GM12873 (cell line): ENCODE data around the gene DBT.

Source experiments
- TF ChIP-seq, protein P1 (sequence below): IDR thresholded peaks from 2 replicates; pipeline ENCODE4 v1.5.1; 2012; ENCODE audit warnings: low read depth, mild to moderate bottlenecking, moderate library complexity, low read length, control low read depth; ENCODE audit not compliant: insufficient read depth; ENCODE audit errors: missing control alignments

Gene DBT

DNA sequence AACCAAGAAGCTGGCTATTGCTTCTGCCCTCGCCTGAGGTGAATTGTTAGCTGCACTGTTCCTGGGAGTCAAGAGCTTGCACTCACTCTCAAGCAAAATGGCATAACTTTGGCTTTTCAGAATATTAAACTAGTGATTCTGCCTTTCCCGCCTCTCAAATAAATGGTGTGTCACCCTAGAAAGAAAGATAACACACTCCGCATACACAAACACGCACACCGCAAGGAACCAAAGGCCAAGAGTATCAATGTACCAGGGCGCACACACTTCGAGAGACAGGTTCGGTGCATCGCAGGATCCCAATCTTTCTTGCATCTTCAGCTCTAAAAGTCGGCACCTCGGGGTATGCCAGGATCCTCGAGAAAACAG is 15.9 kb upstream of the DBT start:
- TF ChIP-seq, protein P1, sequence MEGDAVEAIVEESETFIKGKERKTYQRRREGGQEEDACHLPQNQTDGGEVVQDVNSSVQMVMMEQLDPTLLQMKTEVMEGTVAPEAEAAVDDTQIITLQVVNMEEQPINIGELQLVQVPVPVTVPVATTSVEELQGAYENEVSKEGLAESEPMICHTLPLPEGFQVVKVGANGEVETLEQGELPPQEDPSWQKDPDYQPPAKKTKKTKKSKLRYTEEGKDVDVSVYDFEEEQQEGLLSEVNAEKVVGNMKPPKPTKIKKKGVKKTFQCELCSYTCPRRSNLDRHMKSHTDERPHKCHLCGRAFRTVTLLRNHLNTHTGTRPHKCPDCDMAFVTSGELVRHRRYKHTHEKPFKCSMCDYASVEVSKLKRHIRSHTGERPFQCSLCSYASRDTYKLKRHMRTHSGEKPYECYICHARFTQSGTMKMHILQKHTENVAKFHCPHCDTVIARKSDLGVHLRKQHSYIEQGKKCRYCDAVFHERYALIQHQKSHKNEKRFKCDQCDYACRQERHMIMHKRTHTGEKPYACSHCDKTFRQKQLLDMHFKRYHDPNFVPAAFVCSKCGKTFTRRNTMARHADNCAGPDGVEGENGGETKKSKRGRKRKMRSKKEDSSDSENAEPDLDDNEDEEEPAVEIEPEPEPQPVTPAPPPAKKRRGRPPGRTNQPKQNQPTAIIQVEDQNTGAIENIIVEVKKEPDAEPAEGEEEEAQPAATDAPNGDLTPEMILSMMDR = no peak

DNA sequence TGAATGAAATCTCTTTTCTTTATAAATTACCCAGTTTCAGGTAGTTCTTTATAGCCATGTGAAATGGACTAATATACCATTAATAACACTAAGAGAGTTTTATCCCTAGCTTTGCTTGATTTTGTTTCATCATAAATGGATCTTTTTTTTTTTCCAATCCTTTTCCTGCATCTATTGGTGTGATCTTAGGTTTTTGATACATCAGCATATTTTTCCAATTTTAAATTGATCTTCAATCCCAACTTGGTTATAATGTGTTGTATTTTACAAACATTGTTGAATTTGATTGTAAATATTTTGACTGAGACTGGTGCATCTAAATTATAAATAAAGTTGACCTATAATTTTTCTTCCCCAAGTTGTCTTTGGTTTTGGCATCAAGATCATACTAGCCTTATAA is 12.1 kb upstream of the DBT start:
- TF ChIP-seq, protein P1 = no peak

DNA sequence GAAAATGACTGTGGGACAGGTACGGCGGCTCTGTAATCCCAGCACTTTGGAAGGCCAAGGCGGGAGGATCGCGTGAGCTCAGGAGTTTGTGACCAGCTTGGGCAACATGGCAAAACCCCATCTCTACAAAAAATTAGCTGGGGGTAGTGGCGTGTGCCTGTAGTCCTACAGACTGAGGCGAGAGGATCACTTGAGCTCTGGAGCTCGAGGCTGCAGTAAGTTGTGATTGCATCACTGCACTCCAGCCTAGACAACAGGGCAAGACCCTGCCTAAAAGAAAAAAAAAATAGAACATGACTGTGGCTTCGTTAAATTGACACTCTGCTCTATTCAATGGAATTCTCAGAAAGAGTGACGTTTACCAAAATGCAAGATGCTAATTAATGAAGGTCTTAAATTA is 3.9 kb upstream of the DBT start:
- TF ChIP-seq, protein P1 = no peak

DNA sequence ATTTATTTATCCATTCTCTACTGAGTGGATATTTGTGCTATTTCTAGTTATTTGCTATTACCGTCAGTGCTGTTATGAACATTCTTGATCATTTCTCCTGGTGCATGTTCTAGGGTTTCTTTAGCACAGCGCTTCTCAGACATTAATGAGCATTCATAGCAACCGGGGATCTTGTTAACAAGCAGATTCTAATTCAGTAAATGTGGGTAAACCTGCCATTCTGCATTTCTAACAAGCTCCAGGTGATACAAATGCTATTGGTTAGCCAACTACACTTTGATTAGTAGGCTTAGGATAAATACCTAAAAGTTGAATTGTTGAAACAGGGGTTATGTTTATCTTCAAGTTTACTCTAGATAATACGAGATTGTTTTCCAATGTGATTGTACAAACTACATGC is 3.3 kb upstream of the DBT start:
- TF ChIP-seq, protein P1 = no peak

DNA sequence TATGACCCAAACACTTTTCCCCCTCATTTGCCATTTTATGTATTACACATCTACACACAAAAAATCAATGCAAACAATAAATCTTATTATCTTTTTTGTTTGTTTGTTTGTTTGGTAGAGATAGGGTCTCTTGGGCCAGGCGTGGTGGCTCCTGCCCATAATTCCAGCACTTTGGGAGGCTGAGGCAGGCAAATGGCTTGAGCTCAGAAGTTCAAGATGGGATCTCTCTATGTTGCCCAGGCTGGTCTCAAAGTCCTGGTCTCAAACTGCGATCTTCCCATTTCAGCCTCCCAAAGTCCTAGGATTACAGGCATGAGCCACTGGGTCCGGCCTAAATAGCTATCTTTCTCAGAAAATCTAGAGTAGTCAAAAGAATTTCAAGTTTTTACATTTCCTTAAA is 1.2 kb upstream of the DBT start:
- TF ChIP-seq, protein P1 = no peak

DNA sequence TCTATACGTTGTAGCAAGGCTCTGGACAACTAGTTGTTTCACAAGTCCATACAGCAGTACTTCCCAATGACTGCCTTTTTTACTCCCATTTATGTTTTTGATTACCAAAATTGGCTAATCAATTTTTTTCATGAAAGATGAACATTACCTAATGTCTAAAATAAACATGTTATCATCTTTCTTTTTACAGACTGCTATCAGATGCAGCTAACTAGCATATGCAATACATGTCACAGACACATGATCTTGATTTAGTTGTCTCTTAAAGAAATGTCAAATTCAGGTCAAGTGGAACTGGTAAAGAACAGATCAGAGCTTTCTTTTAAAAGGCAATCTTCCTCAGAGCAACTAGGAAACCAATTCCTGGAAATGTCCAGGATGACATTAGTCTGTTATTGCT is 630 bp upstream of the DBT start:
- TF ChIP-seq, protein P1 = no peak

DNA sequence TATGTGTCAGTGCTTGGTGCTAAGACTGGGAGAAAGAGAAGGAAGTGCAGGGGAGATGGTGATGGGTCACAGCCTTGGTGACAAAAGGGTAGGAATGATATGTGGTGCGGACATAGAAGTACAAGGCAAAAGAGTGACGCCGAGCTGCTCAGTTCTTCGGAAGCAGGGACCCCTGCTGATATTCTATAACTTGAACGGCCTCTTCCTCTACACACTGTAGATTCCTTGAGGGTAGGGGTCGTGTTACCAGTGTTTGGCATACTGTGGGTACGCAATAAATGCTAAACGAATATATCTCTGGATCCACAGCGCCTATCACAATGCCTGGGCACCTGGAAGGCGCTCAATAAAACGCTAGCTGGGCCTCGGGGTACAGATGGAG is 488 bp downstream of the DBT start:
- TF ChIP-seq, protein P1 = no peak

DNA sequence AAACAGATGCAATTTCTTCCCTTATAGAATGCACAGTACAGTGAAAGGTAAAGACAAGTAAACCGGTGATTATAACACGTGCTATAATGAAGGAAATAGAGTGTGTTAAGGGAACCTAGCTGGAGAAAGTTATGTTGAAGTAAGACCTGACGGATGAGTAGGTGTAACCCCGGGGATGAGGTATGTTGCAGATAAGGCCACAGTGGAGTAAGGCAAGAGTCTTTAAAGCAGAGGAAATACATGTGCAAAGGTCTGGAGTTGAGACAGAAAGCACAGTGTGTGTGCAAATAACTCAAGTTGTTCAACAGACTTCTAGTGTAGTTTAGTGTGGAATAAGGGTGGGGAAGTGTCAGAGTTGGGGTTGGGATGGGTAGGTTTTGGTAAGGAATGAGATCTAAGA is 2.9 kb downstream of the DBT start:
- TF ChIP-seq, protein P1 = no peak
